Retinal pigment epithelial cell (primary cell): ENCODE data around the gene DDB1.
"Not testable (repeated sequence)": the region's sequence is repeated elsewhere in the genome, so short reads cannot be mapped to it uniquely, and the experiment has no call there.

Source experiments
- DNase-seq: peaks from one replicate; pipeline ENCODE4 v3.0.0-alpha.2; 2010; ENCODE audit warnings: low read depth
- H3K4me3 ChIP-seq: 2 replicates; pipeline ENCODE4 v1.5.1; 2011; ENCODE audit warnings: mild to moderate bottlenecking, low read length, control low read depth, moderate library complexity
- CTCF ChIP-seq: conservative IDR thresholded peaks from 2 replicates; pipeline ENCODE4 v1.5.1; 2011; ENCODE audit warnings: low read depth, low read length, control low read depth, inconsistent platforms

Gene DDB1

GRCh38 chr11:61258546-61258945 lies 74.4 kb downstream of the DDB1 start:
- DNase-seq = no peak
- no peak overlapping the region for H3K4me3 ChIP-seq
- TF ChIP-seq CTCF = no peak

GRCh38 chr11:61256710-61257482 lies 76.0 kb downstream of the DDB1 start:
- DNase-seq = no peak
- H3K4me3 ChIP-seq = no peak overlapping the region
- no peak for TF ChIP-seq CTCF

GRCh38 chr11:61254403-61255025 lies 78.4 kb downstream of the DDB1 start:
- peak; percentile 97 for TF ChIP-seq CTCF
- peak; percentile 7 for DNase-seq
- H3K4me3 ChIP-seq = no peak overlapping the region

- not testable (repeated sequence) for H3K4me3 ChIP-seq, DNase-seq
Observed at GRCh38 chr11:61252332-61252731, 80.6 kb downstream of the DDB1 start.

GRCh38 chr11:61250796-61251765 lies 81.8 kb downstream of the DDB1 start:
- not testable (repeated sequence) for DNase-seq, H3K4me3 ChIP-seq
